Stomach (tissue), 9 donors: ENCODE measurements around the gene MEN1. TPM values are rescaled to one million over a fixed set of nuclear protein-coding genes. Genes with fewer than 3 reads are reported as not detected.

Experiments used
- DNase-seq, 2 donors: peaks; one replicate each; pipeline versions ENCODE4 v3.0.0 to v3.0.0-alpha.2; 2013 to 2019
- H3K27ac ChIP-seq, 5 donors: fragments of 200-600 bp in 4 of 5; sonication (generic) in 4 of 5; one replicate each; pipeline ENCODE4 v1.5.1; 2013 to 2019; ENCODE audit warnings: mild to moderate bottlenecking in 1 of 5, moderate library complexity in 1 of 5
- H3K27me3 ChIP-seq, 3 donors: fragments of 200-600 bp; sonication (generic); one replicate each; pipeline ENCODE4 v1.5.1; 2017 to 2019; ENCODE audit warnings: mixed run types in 1 of 3
- H3K36me3 ChIP-seq, 4 donors: fragments of 200-600 bp; sonication (generic); 1 replicate in 3 of 4; 2 replicates in 1 of 4; pipeline ENCODE4 v1.5.1; 2016 to 2019
- H3K4me1 ChIP-seq, 4 donors: fragments of 200-600 bp; sonication (generic); one replicate each; pipeline ENCODE4 v1.5.1; 2016 to 2019
- H3K4me3 ChIP-seq, 4 donors: fragments of 200-600 bp; sonication (generic) in 3 of 4; one replicate each; pipeline ENCODE4 v1.5.1; 2016 to 2019; ENCODE audit warnings: mild to moderate bottlenecking in 1 of 4
- H3K9me3 ChIP-seq, 4 donors: fragments of 200-600 bp; sonication (generic); one replicate each; pipeline ENCODE4 v1.5.1; 2016 to 2019
- CTCF ChIP-seq, 7 experiments: fragments of 450-650 bp in 4 of 7; fragments of 200-600 bp in 3 of 7; sonication (generic) in 3 of 7; IDR thresholded peaks; one replicate each; pipeline ENCODE4 v1.5.1; 2016 to 2019; ENCODE audit warnings: antibody characterized with exemption in 7 of 7, control low read depth in 2 of 7, mild to moderate bottlenecking in 1 of 7
- EP300 ChIP-seq: sonication (generic); formaldehyde crosslinking; IDR thresholded peaks from one replicate; pipeline ENCODE4 v1.6.1; 2017; ENCODE audit warnings: antibody characterized with exemption
- POLR2A ChIP-seq, 4 donors: fragments of 450-650 bp; IDR thresholded peaks; one replicate each; pipeline ENCODE4 v1.6.1; 2016; ENCODE audit warnings: antibody characterized with exemption in 4 of 4, control low read depth in 2 of 4, mild to moderate bottlenecking in 1 of 4, moderate library complexity in 1 of 4
- POLR2AphosphoS5 ChIP-seq, 3 donors: sonication (generic); formaldehyde crosslinking; IDR thresholded peaks; one replicate each; pipeline ENCODE4 v1.6.1; 2016; ENCODE audit warnings: antibody characterized with exemption in 3 of 3
- WGBS, 5 donors: extraction: QIAGEN DNeasy Blood & Tissue Kit in 3 of 5; methylation state at CpG; one replicate each; pipeline versions ENCODE4 v1.1.5 to v1.1.7; 2013 to 2018; 5-methylcytosine and 5-hydroxymethylcytosine counted together
- intact Hi-C: fragments of 100-400 bp; cut with DNase I; formaldehyde crosslinking; loops from one replicate; pipeline ENCODE4 v1.15.1; 2023; ENCODE audit warnings: low total_unique reads
- polyA plus RNA-seq, 3 donors: library from polyadenylated mRNA; stranded (reverse); fragments of 200-250 nt; gene quantifications; one replicate each; pipeline ENCODE4 v1.2.3, GENCODE V29; 2013
- total RNA-seq, 5 donors: library from RNA; depleted of rRNA; stranded (reverse); fragments of >200 nt; gene quantifications; one replicate each; pipeline versions ENCODE4 v1.1.0 to v1.2.3, GENCODE V29; 2014 to 2016
- donor health status: healthy with polysubstance abuse.
- donor health status: Bipolar disorder and iron deficiency.
- donor health status: healthy.

MEN1 gene
- total and polyA plus RNA-seq, 8 donors = 9.4 to 62.5 (median 15.9) TPM

GRCh38 chr11:64851831-64852351 is 41.5 kb upstream of the MEN1 start:
- H3K36me3 ChIP-seq = peaks cover 20 to 29% (median 26%) of the 10 kb centered on the region in 4 donors
- H3K4me3 ChIP-seq = no peak overlapping the region
- H3K9me3 ChIP-seq = no peaks in the 10 kb centered on the region
- WGBS, 5 donors = 65 to 79% (median 72%) methylated on average over 8 of the region's 8 CpGs
- no peak for DNase-seq
- H3K27ac ChIP-seq = peak overlapping the region; percentile 9 to 94 (median 92)
- H3K27me3 ChIP-seq = no peaks in the 10 kb centered on the region
- intact Hi-C loops = no loop called here
- H3K4me1 ChIP-seq = peaks cover 82 to 100% (median 98%) of the 10 kb centered on the region in 4 donors
- TF ChIP-seq POLR2A (IDR thresholded peaks at IDR 0.05) (no peak), EP300 (no peak), CTCF (IDR thresholded peaks at IDR 0.05) (no peak), POLR2AphosphoS5 (IDR thresholded peaks at IDR 0.05) (no peak)

- peak in 1 of 2 donors; percentile 51 for DNase-seq
- TF ChIP-seq CTCF (IDR thresholded peaks at IDR 0.05) = no peak
- TF ChIP-seq POLR2AphosphoS5 (IDR thresholded peaks at IDR 0.05) = no peak
- no peak for TF ChIP-seq EP300
- TF ChIP-seq POLR2A (IDR thresholded peaks at IDR 0.05) = no peak
- Histone ChIP-seq H3K4me3 (no peak overlapping the region), H3K27me3 (no peaks in the 10 kb centered on the region), H3K4me1 (peaks cover 74 to 95% (median 92%) of the 10 kb centered on the region in 4 donors), H3K27ac (peak overlapping the region; percentile 63 to 94 (median 92)), H3K36me3 (peaks cover 20 to 29% (median 26%) of the 10 kb centered on the region in 4 donors), H3K9me3 (no peaks in the 10 kb centered on the region)
- intact Hi-C loops = no loop called here
- WGBS, 5 donors = 45 to 58% (median 51%) methylated on average over 7 to 13 of the region's 13 CpGs
Observed at GRCh38 chr11:64850979-64851567, 40.7 kb upstream of the MEN1 start.

GRCh38 chr11:64849598-64850356 is 39.4 kb upstream of the MEN1 start:
- Histone ChIP-seq H3K4me3 (no peak overlapping the region), H3K4me1 (peaks cover 64 to 88% (median 84%) of the 10 kb centered on the region in 4 donors), H3K36me3 (peaks cover 20 to 25% (median 23%) of the 10 kb centered on the region in 4 donors), H3K27ac (peak overlapping the region; percentile 20 to 94 (median 92)), H3K9me3 (no peaks in the 10 kb centered on the region), H3K27me3 (no peaks in the 10 kb centered on the region)
- WGBS, 5 donors = 73 to 78% (median 75%) methylated on average over 18 to 19 of the region's 19 CpGs
- intact Hi-C loops = no loop called here
- no peak for DNase-seq
- TF ChIP-seq CTCF (IDR thresholded peaks at IDR 0.05) (no peak), POLR2AphosphoS5 (IDR thresholded peaks at IDR 0.05) (no peak), POLR2A (IDR thresholded peaks at IDR 0.05) (no peak), EP300 (no peak)

- H3K36me3 ChIP-seq = peaks cover 13 to 17% (median 15%) of the 10 kb centered on the region in 4 donors
- no peak overlapping the region for H3K4me3 ChIP-seq
- intact Hi-C loops = no loop called here
- H3K27ac ChIP-seq = peak overlapping the region; percentile 1 to 94 (median 92)
- peak; percentile 80 to 89 for DNase-seq
- 70 to 88% (median 72%) methylated on average over 6 to 16 of the region's 16 CpGs for WGBS, 5 donors
- peaks cover 61 to 88% (median 84%) of the 10 kb centered on the region in 4 donors for H3K4me1 ChIP-seq
- H3K9me3 ChIP-seq = no peaks in the 10 kb centered on the region
- TF ChIP-seq CTCF (IDR thresholded peaks at IDR 0.05) (peak in 2 of 7 experiments; percentile 38 to 45), EP300 (no peak), POLR2AphosphoS5 (IDR thresholded peaks at IDR 0.05) (peak in 2 of 3 donors; percentile 41 to 84), POLR2A (IDR thresholded peaks at IDR 0.05) (no peak)
- H3K27me3 ChIP-seq = no peaks in the 10 kb centered on the region
Observed at GRCh38 chr11:64848826-64849597, 38.7 kb upstream of the MEN1 start.
